Measurements from ENCODE around the gene GRID2IP. TPM values are rescaled to one million over a fixed set of nuclear protein-coding genes. Genes with fewer than 3 reads are reported as not detected.

The GRID2IP gene
- total RNA-seq, 1 experiment from 2014 or later = 1.4 TPM

- Mint-ChIP-seq H3K9me3 (ENCODE audit: low read depth, unreplicated experiment) (no peaks in the 10 kb centered on the region), H3K4me3 (ENCODE audit: low read depth, unreplicated experiment) (no peak overlapping the region), H3K27me3 (ENCODE audit: unreplicated experiment) (peaks cover 32% of the 10 kb centered on the region), H3K36me3 (ENCODE audit: insufficient read depth, unreplicated experiment) (no peaks in the 10 kb centered on the region), H3K4me1 (ENCODE audit: low read depth, unreplicated experiment) (no peaks in the 10 kb centered on the region), H3K27ac (ENCODE audit: unreplicated experiment) (no peak overlapping the region)
- no TSS peak for BruUV-seq (replicated peaks)
- TF ChIP-seq CTCF (IDR thresholded peaks at IDR 0.05; ENCODE audit: unreplicated experiment) = peak; percentile 58
- DNase-seq = peak; percentile 59
- intact Hi-C loops (cut with micrococcal nuclease; ENCODE audit: unreplicated experiment) = no loop called here
- CTCF ChIA-PET = interaction anchor here (0.6 to 1.6 kb wide), 15 partner anchors 12 to 1551 kb away, joined by 3 to 16 read pairs (median 5); partner anchors contain the start of gene INTS15
Observed at GRCh38 chr7:6558837-6559236, 7.6 kb upstream of the GRID2IP start.

GRCh38 chr7:6556196-6556595 is 4.9 kb upstream of the GRID2IP start:
- CTCF ChIA-PET = interaction anchor here (0.9 kb wide), 1 partner anchor 302 kb away, joined by 5 read pairs; no protein-coding TSS in a partner anchor
- DNase-seq = peak; percentile 61
- Mint-ChIP-seq H3K4me1 (ENCODE audit: low read depth, unreplicated experiment) (no peaks in the 10 kb centered on the region), H3K27ac (ENCODE audit: unreplicated experiment) (no peak overlapping the region), H3K27me3 (ENCODE audit: unreplicated experiment) (peaks cover 30% of the 10 kb centered on the region), H3K36me3 (ENCODE audit: insufficient read depth, unreplicated experiment) (no peaks in the 10 kb centered on the region), H3K4me3 (ENCODE audit: low read depth, unreplicated experiment) (no peak overlapping the region), H3K9me3 (ENCODE audit: low read depth, unreplicated experiment) (no peaks in the 10 kb centered on the region)
- intact Hi-C loops (cut with micrococcal nuclease; ENCODE audit: unreplicated experiment) = no loop called here
- TF ChIP-seq CTCF (IDR thresholded peaks at IDR 0.05; ENCODE audit: unreplicated experiment) = no peak
- BruUV-seq (replicated peaks) = no TSS peak

GRCh38 chr7:6554848-6555247 is 3.6 kb upstream of the GRID2IP start:
- peaks cover 24% of the 10 kb centered on the region for H3K27me3 Mint-ChIP-seq (ENCODE audit: unreplicated experiment)

GRCh38 chr7:6553448-6554044 is 2.3 kb upstream of the GRID2IP start:
- H3K27ac Mint-ChIP-seq (ENCODE audit: unreplicated experiment) = no peak overlapping the region
- no peaks in the 10 kb centered on the region for H3K4me1 Mint-ChIP-seq (ENCODE audit: low read depth, unreplicated experiment)
- no TSS peak for BruUV-seq (replicated peaks)
- intact Hi-C loops (cut with micrococcal nuclease; ENCODE audit: unreplicated experiment) = no loop called here
- DNase-seq = no peak
- H3K36me3 Mint-ChIP-seq (ENCODE audit: insufficient read depth, unreplicated experiment) = no peaks in the 10 kb centered on the region
- no peak overlapping the region for H3K4me3 Mint-ChIP-seq (ENCODE audit: low read depth, unreplicated experiment)
- CTCF ChIA-PET = interaction anchor here (0.5 to 0.7 kb wide), 2 partner anchors 13 to 38 kb away, joined by 4 to 6 read pairs; no protein-coding TSS in a partner anchor
- peak; percentile 37 for TF ChIP-seq CTCF (IDR thresholded peaks at IDR 0.05; ENCODE audit: unreplicated experiment)
- no peaks in the 10 kb centered on the region for H3K9me3 Mint-ChIP-seq (ENCODE audit: low read depth, unreplicated experiment)
- H3K27me3 Mint-ChIP-seq (ENCODE audit: unreplicated experiment) = peaks cover 12% of the 10 kb centered on the region

More at GRCh38 chr7:6554848-6555247, 3.6 kb upstream of the GRID2IP start:
- Mint-ChIP-seq H3K36me3 (ENCODE audit: insufficient read depth, unreplicated experiment) (no peaks in the 10 kb centered on the region), H3K4me3 (ENCODE audit: low read depth, unreplicated experiment) (no peak overlapping the region), H3K27ac (ENCODE audit: unreplicated experiment) (no peak overlapping the region), H3K4me1 (ENCODE audit: low read depth, unreplicated experiment) (no peaks in the 10 kb centered on the region), H3K9me3 (ENCODE audit: low read depth, unreplicated experiment) (no peaks in the 10 kb centered on the region)
- intact Hi-C loops (cut with micrococcal nuclease; ENCODE audit: unreplicated experiment) = no loop called here
- TF ChIP-seq CTCF (IDR thresholded peaks at IDR 0.05; ENCODE audit: unreplicated experiment) = no peak
- no TSS peak for BruUV-seq (replicated peaks)
- CTCF ChIA-PET = interaction anchor here (0.5 kb wide), 1 partner anchor 542 kb away, joined by 3 read pairs; no protein-coding TSS in a partner anchor
- no peak for DNase-seq
